HepG2 (cell line): ENCODE data around the gene SNAPC4. TPM values are rescaled to one million over a fixed set of nuclear protein-coding genes. Genes with fewer than 3 reads are reported as not detected.

Experiments
- FOXO1 ChIP-seq: sonication (generic); formaldehyde crosslinking; IDR thresholded peaks from 2 replicates; pipeline ENCODE4 v1.4.0; 2020; ENCODE audit warnings: missing genetic modification reagents
- HOXA5 ChIP-seq: sonication (generic); formaldehyde crosslinking; IDR thresholded peaks from 2 replicates; pipeline ENCODE4 v1.4.0; 2020; ENCODE audit warnings: missing genetic modification reagents
- KDM5B ChIP-seq: sonication (generic); formaldehyde crosslinking; IDR thresholded peaks from 2 replicates; pipeline ENCODE4 v1.4.0; 2020; ENCODE audit warnings: missing genetic modification reagents, mild to moderate bottlenecking, borderline replicate concordance
- MEF2D ChIP-seq: sonication (generic); formaldehyde crosslinking; IDR thresholded peaks from 2 replicates; pipeline ENCODE4 v1.5.1; 2020; ENCODE audit warnings: mild to moderate bottlenecking, missing genetic modification reagents
- MLX ChIP-seq: IDR thresholded peaks from 2 replicates; pipeline ENCODE4 v1.6.1; 2016
- PATZ1 ChIP-seq: sonication (generic); formaldehyde crosslinking; IDR thresholded peaks from 2 replicates; pipeline ENCODE4 v1.4.0; 2020; ENCODE audit warnings: missing genetic modification reagents
- REPIN1 ChIP-seq: sonication (generic); formaldehyde crosslinking; IDR thresholded peaks from 2 replicates; pipeline ENCODE4 v1.8.0; 2022; ENCODE audit warnings: missing genetic modification reagents, low read depth, mild to moderate bottlenecking, borderline replicate concordance
- SIN3A ChIP-seq: IDR thresholded peaks from 2 replicates; pipeline ENCODE4 v1.6.1; 2011; ENCODE audit warnings: low read depth, mild to moderate bottlenecking, control low read depth, low read length, borderline replicate concordance
- TBP ChIP-seq: sonication (generic); formaldehyde crosslinking; IDR thresholded peaks from 2 replicates; pipeline ENCODE4 v1.5.0; 2020; ENCODE audit warnings: missing genetic modification reagents
- TRIM22 ChIP-seq: fragments of 450-650 bp; IDR thresholded peaks from 2 replicates; pipeline ENCODE4 v1.6.1; 2017
- ZBTB44 ChIP-seq: sonication (generic); formaldehyde crosslinking; IDR thresholded peaks from 2 replicates; pipeline ENCODE4 v1.4.0; 2020; ENCODE audit warnings: missing genetic modification reagents
- ZFP37 ChIP-seq: sonication (generic); formaldehyde crosslinking; IDR thresholded peaks from 2 replicates; pipeline ENCODE4 v1.4.0; 2020; ENCODE audit warnings: missing genetic modification reagents, borderline replicate concordance
- ZNF550 ChIP-seq: sonication (generic); formaldehyde crosslinking; IDR thresholded peaks from 2 replicates; pipeline ENCODE4 v1.4.0; 2020; ENCODE audit warnings: mild to moderate bottlenecking, missing genetic modification reagents, borderline replicate concordance
- ZNF552 ChIP-seq: sonication (generic); formaldehyde crosslinking; IDR thresholded peaks from 2 replicates; pipeline ENCODE4 v1.9.0; 2022; ENCODE audit warnings: missing genetic modification reagents, mild to moderate bottlenecking, borderline replicate concordance
- ZNF687 ChIP-seq: sonication (generic); formaldehyde crosslinking; IDR thresholded peaks from 2 replicates; pipeline ENCODE4 v1.5.1; 2020; ENCODE audit warnings: mild to moderate bottlenecking, missing genetic modification reagents, moderate library complexity
- ZNF777 ChIP-seq: sonication (generic); formaldehyde crosslinking; IDR thresholded peaks from 2 replicates; pipeline ENCODE4 v1.4.0; 2020; ENCODE audit warnings: missing genetic modification reagents
- ZNF781 ChIP-seq: sonication (generic); formaldehyde crosslinking; IDR thresholded peaks from 2 replicates; pipeline ENCODE4 v1.5.1; 2020; ENCODE audit warnings: borderline replicate concordance, mild to moderate bottlenecking, missing genetic modification reagents; ENCODE audit errors: not compliant biosample characterization
- ZNF841 ChIP-seq: sonication (generic); formaldehyde crosslinking; IDR thresholded peaks from 2 replicates; pipeline ENCODE4 v1.8.1; 2023; ENCODE audit warnings: missing genetic modification reagents, borderline replicate concordance
- polyA plus RNA-seq, 8 experiments: library from polyadenylated mRNA; depleted of rRNA in 3 of 8; stranded (reverse) in 7 of 8; unstranded in 1 of 8; fragments of >200 nt; fragmentation: Illumina TruSeq in 4 of 8; extraction: Trizol in 4 of 8; gene quantifications; 2 replicates each; pipeline versions ENCODE4 v1.2.1 to v1.2.3, GENCODE V29; 2011 to 2016; ENCODE audit warnings: low read depth in 4 of 8, missing spikeins in 1 of 8, mixed read lengths in 1 of 8; ENCODE audit not compliant: insufficient read depth in 1 of 8
- total RNA-seq, 5 experiments: library from RNA; depleted of rRNA; stranded (reverse); fragments of >200 nt; fragmentation: Illumina TruSeq; extraction: Trizol; gene quantifications; 2 replicates each; pipeline ENCODE4 v1.2.3, GENCODE V29; 2016; ENCODE audit warnings: low read depth in 1 of 5

SNAPC4 gene
- total and polyA plus RNA-seq, 2 of the 13 experiments (the other 11 are each of a cell fraction or from before 2014, with no cell fraction given): 2.0 to 6.0 TPM

- TF ChIP-seq ZBTB44 (no peak), FOXO1 (CRISPR knock-in tag) (no peak), ZFP37 (CRISPR knock-in tag) (no peak), KDM5B (CRISPR knock-in tag) (0 out of 2 replicates have a peak, but pooled peaks have one; percentile 12), PATZ1 (peak; percentile 29; the same call in 1 of the 2 replicates), ZNF777 (CRISPR knock-in tag) (peak; percentile 83; the same call in 1 of the 2 replicates), ZNF781 (no peak), HOXA5 (no peak), MLX (no peak), ZNF550 (CRISPR knock-in tag) (no peak), ZNF687 (CRISPR knock-in tag) (peak; percentile 56), REPIN1 (no peak), TRIM22 (no peak), ZNF841 (CRISPR knock-in tag) (no peak), SIN3A (no peak), TBP (CRISPR knock-in tag) (no peak), ZNF552 (CRISPR knock-in tag) (no peak), MEF2D (CRISPR knock-in tag) (no peak)
Measured at GRCh38 chr9:136438548-136439480, 38.8 kb upstream of the SNAPC4 start (continued).
